Medulla oblongata (tissue), 1 donor: Measurements from ENCODE around the gene IQCN.
A peak's percentile ranks its signal among the peaks of the same experiment; 100 is the strongest.

Experiments used
- DNase-seq: peaks from one replicate; pipeline ENCODE4 v3.0.0-alpha.2; 2015; ENCODE audit errors: extremely low spot score

Gene IQCN

DNA sequence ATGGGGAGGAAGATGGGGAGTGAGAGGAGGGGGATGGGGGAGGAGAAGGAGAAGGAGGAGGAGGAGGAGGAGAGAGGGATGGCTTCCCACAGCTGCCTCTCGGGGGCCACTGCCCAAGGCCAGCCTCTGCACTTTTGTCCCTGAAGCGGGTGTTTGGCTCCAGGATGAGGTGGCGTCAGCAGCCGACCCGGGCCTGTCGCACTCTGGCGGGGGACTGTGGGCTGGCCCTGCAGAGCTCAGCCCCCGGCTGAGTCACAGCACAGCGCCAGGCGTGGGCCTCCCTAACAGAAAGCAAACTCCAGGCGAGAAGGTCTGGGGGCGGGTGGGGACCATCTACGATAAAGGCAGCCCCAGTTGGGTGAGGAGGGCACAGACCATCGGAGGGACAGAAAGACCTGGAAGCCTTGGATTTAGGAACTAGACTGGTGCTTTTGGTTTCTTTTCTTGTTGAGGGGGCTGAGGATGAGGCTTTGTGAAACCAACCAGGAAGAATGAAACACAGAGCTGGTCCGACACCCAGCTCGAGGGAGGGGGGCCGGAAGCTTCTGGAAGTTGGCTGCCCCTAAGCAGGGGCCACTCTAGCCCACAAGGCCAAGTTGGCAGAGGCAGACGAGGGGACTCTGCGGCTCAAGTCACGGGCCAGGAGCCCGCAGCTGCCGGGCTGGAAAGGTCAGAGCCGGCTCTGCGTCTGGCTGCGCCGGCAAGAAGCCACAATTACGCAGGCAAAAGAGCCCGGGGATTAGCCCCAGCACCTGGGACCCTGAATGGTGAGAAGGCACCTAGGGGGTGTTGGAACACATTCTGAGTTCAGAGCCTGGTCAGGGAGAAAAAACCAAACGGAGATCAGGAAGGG is 30.4 kb upstream of the IQCN start:
- DNase-seq = peak; percentile 84

DNA sequence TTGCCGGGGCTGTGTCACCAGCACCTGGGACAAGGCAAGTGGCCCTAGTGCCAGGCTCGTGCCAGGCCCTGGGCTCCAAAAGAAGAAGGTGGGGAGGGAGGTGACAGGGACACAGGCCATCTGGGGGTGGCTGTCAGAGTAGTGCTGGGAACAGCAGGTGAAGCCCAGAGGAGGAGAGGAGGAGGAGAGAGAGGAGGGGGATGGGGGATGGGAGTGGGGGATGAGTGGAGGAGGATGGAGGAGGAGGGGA is 29.9 kb upstream of the IQCN start:
- no peak for DNase-seq

DNA sequence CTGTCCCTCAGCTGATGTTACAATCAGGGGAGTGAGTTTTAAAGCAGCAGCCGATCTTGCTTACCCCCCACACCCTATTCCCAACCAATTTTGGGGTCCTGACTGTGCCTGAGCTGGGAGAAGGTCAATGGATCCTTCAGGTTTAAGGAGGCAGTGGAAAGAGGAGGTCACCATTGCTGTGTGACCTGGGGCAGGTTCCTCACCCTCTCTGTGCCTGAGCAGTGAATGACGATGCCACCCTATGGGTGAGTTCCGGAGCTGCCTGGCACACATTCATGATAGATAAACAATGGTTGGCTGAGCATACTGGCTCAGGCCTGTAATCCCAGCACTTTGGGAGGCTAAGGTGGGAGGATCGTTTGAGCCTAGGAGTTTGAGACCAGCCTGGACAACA is 27.5 kb upstream of the IQCN start:
- no peak for DNase-seq

DNA sequence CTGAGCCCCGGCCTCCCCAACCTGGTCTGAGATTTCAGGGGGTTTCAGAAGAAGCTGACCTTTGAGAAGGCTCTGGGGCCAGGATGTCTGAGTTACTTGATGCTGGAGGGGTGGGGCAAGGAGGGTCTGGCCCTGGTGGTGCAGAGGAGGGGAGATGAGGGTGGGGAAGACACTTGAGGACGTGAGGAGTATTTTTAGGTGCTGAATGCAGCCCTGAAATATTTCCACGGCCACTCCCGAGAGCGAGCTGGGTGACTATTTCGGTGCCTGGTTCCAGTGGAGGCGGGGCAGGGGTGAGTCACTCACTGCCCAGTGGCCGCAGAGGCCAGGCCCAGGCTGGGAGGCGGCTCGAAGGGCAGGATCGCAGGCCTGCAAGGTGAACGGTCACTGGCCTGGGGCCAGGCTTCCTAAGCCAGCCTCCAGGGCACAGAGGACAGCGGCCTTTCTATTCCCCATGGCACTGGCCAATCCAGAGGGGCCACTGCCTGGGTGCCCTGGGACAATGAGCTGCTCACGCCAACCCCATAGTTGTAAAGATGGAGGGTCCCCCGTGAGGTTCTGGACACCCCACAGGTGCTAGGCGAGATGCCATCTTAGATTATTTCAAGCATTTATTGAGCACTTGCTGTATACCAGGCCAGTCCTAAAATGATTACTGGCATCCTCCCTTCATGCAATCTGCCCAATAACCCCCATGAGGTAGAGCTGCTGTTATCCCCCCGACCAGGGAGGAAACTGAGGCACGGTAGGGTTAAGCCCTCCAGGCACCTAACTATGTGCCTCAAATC is 26.9 kb upstream of the IQCN start:
- no peak for DNase-seq

DNA sequence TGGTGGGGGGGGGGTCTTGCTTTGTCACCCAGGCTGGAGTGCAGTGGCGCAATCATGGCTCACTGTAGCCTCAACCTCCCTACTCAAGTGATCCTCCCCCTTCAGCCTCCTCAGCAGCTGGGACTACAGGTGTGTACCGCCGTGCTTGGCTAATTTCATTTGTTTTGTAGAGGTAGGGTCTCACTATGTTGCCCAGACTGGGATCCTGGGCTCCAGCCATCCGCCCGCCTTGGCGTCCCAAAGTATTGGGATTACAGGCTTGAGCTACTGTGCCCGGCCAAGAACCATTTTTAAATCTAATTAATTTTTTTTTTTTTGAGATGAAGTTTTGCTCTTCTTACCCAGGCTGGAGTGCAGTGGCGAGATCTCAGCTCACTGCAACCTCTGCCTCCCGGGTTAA is 25.4 kb upstream of the IQCN start:
- no peak for DNase-seq

DNA sequence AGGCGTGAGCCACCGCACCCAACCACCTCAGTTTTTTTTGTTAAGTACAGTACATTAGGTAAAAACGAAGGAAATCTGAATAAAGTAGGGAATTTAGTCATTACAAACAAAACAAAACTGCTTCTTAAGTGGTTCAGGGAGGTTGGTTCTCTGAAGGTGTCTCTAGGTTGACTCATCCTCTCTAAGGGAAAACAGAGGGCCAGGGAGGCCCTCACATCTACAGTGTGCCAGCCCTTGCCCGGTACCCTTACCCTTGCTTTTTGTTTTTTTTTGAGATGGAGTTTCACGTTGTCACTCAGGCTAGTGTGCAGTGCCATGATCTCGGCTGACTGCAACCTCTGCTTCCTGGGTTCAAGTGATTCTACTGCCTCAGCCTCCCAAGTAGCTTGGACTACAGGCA is 24.3 kb upstream of the IQCN start:
- no peak for DNase-seq

DNA sequence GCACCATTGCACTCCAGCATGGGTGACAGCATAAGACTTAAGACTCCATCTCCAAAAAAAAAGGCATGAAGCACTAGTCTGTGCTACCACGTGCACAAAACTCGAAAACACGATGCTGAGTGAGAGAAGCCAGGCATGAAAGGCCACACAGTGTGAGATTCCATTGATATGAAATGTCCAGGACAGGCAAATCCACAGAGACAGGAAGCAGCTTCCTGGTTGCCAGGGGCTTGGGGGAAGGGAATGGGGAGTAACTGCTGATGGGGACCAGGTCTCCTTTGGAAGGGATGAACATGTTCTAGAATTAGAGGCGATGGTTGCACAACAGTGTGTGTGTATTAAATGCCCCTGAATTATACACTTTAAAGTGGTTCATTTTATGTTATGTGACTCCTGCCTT is 23.1 kb upstream of the IQCN start:
- DNase-seq = no peak

DNA sequence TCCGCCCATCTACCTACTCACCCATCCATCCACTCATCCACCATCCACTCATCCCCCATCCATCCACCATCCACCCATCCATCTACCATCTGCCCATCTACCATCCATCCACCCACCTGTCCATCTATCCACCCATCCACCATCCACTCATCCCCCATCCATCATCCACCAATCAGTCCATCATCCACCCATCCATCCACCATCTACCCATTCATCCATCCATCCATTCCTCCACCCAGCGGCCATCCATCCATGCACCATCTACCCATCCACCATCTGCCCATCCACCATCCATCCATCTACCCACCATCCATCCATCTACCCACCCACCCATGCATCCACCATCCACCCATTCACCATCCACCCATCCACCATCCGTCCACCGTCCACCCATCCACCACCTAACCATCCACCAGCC is 20.8 kb upstream of the IQCN start:
- DNase-seq = no peak

DNA sequence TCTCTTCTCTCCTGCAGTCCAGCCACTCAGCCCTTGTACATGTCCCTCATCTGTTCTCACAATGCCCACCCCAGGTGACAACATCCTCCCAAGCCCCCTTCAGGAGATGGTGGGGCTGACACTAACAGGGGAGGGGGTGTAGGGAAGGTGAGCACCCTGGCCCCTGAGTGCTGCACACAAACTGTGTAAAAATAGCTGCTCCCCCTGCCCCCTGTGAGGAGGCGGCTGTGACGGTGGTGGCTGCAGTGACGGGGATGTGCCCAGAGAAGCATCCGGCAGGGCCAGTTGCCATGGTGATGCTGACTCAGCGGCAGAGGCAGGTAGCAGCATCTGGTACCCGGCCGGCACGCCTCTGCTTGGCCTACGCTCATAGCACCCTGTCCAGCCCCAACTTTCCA is 20.2 kb upstream of the IQCN start:
- DNase-seq = no peak

DNA sequence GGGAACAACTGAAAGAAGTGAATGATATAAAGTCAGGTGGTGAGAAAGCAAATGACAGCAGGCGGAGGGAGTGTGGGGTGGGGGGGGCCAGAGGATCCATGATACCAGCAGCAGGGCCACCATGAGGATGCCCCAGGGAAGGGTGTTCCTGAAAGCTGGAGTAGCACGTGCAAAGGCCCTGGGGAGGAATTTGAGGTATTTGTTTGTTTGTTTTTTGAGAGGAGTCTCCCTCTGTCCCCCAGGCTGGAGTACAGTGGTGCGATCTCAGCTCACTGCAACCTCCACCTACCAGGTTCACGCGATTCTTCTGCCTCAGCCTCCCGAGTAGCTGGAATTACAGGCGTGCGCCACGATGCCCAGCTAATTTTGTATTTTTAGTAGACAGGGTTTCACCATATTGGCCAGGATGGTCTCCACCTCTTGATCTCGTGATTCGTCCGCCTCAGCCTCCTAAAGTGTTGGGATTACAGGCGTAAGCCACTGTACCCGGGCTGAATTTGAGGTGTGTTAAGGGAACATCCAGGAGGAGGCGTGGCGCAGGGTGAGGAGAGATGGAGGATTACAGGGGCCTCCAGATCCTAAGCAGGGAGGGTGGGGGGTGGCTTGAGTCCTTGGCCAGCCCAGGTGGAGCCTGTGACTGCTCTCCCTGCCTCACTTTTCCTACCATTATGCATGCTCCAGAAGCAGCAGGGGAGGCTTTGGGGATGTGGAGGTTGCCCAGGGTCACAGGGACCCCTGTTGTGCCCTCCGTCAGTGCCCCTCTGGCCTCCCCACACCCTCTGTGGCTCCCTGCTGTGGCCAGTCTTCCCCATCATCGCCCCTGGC is 19.6 kb upstream of the IQCN start:
- no peak for DNase-seq

DNA sequence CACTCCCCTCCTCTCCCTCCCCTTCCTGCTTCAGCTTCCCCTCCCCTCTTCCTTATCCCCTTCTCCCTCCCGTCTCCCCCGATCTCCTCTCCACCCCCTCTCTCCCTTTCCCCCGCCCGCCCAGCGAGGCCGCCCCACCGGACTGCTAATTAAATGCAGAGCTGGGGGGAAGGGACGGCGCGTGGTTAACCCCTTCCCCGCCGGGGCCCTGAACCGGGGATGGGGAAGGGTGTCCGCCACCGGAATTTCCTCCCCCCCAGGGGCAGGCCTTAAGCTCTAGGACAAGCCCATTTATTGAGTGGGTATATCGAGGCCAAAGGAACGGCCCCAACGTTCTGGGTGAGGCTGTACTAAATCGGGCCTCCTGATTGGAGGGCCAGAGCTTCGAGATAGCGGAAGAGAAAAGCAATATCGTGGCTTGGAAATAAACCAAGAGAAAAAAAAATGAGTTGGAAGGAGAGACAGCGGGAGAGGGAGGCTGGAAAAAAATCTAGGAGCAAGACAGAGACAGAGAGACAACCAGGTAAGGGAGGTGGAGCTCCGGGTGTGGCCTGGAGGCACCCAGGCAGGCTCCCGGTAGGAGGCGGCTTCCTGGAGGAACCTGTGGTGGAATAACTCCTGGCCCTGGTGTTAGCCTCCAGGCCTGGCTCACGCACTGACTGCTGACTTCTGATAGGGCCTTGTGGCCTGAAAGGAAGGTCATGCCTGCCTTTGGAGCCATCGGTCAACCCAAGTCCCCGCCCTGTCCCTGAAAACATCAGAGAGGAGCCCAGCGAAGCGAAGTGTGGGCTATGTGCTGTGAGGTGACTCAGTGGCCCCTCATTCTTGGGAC is 18.8 kb upstream of the IQCN start:
- DNase-seq = peak; percentile 74

DNA sequence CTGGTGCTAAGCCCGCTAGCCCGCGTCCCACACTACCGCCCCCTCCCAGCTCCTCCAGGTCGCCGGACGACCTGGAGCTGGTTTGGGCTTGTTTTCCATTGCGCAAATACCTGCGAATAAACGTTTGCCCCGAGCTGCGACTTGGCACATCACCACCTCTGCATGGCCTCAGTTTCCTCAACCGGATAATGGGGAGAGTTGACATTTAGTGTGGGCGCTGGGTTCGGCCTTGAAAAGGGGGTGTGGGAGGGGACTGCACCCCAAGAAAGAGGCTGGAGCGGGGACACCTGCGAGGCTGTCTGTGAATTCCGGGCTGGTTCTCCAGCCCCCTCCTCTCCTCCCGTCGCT is 18.2 kb upstream of the IQCN start:
- DNase-seq = no peak

DNA sequence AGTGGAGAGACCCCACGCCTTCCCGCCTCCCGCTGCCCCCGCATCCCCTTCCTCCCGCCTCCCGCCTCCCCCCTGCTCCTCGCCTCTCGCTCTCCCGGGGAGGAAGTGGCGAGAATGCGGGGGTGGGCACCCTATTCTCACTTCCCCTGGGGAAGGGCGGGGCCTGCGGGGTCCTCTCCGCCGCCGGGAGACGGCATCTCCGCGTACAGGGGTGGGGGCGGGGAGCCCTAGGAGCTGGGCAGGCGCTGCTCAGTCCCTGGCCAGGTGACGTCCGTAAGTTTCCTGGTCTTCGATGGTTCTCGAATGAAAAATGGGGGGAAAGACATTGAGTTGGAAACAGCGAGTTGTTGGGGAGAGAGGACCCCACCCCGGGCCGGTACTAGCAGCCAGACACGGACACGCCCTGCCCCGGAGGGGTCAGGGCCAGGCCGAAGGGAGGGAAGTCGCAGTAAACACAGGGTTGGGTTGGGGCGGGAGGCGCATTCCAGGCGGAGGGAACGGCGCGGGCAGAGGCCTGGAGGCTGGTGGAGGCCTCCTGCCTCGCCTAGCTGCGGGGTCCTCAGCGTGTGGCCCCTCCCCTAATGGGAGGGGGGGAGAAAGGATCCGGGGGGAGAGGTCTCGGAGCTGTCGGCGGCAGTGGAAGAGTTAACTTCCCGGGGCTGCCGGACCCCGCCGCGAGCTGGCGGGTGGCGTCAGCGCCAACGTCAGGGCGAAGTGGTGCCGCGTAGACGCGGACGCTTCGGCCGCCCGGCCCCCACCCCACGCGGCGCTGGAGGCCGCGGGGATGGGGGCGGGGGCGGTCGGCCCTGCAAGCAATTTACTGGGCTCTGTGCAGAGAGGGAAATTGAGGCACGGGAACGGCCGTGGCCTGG is 17.6 kb upstream of the IQCN start:
- peak; percentile 90 for DNase-seq

DNA sequence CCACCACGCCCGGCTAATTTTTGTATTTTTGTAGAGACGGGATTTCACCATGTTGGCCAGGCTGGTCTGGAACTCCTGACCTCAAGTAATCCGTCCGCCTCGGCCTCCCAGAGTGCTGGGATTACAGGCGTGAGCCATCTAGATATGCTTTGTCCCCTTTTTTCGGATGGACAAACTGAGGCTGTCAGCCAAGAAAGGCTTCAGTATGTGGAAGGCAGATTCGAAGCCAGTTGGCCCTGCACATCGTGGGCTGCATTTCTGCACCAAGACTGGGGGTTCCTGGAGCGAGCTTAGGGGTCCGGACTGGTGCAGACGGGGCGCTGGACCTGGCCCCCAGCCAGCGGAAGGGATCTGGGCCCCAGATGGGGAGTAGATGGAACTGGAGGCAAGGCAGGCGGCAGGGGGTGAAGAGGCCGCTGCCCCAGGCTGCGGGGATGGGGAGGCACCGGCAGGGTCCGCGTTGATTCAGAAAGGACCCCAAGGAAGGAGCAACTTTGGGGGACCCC is 16.8 kb upstream of the IQCN start:
- no peak for DNase-seq

DNA sequence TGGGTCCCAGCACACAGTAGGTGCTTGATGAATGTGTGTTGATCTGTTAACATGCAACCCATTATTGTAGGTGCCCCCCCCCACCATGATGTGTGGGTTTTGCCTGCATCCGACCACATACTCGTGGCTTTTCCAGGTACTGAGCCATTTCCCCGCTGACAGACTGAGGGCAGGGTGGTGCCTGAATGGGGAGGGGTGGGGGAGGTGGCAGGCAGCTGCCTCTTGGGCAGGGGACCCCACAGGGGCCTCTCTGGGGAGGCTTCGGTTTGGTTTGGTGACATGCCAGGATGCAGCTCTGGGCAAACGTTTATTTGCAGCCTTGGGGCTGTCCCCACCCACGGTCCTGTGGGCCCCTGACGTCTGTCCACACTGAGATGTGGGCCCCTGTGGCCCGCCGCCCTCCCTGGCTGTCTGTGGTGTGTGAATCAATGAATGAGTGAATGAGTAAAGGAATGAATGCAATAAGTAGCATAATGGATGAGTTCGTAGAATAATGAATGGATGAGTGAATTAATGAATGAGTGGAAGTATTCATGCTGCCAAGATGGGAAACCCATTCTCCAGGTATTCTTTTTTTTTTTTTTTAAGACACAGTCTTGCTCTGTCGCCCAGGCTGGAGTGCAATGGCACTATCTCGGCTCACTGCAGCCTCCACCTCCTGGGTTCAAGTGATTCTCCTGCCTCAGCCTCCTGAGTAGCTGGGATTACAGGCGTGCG is 16.2 kb upstream of the IQCN start:
- DNase-seq = no peak

DNA sequence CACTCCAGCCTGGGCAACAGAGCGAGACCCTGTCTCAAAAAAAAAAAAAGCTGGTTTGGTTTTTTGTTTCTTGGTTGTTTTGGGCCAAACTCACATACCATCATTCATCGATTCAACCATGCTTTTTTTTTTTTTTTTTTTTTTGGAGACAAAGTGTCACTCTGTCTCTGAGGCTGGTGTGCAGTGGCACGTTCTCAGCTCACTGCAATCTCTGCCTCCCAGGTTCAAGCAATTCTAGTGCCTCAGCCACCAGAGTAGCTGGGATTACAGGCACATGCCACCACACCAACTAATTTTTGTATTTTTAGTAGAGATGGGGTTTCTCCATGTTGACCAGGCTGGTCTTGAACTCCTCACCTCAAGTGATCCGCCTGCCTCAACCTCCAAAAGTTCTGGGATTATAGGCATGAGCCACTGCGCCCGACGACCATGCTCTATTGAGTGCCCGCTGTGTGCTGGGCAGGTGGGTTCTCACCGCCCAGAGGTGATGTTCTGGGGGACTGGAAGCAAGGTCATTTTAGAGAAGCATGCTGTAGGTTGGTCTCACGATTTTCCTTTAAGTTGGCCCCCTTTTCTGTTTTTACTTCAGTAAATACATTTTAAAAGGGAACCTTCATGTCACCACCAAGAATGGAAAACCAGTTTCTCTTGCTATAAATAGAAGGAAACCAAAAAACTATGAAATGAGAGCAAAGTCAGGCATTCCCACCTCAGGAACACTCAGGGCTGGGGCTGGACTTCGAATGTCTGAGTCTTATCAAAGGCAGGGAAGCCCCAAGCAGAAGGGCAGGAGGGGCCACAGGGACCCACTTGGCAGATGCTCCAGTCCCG is 15.4 kb upstream of the IQCN start:
- DNase-seq = no peak

DNA sequence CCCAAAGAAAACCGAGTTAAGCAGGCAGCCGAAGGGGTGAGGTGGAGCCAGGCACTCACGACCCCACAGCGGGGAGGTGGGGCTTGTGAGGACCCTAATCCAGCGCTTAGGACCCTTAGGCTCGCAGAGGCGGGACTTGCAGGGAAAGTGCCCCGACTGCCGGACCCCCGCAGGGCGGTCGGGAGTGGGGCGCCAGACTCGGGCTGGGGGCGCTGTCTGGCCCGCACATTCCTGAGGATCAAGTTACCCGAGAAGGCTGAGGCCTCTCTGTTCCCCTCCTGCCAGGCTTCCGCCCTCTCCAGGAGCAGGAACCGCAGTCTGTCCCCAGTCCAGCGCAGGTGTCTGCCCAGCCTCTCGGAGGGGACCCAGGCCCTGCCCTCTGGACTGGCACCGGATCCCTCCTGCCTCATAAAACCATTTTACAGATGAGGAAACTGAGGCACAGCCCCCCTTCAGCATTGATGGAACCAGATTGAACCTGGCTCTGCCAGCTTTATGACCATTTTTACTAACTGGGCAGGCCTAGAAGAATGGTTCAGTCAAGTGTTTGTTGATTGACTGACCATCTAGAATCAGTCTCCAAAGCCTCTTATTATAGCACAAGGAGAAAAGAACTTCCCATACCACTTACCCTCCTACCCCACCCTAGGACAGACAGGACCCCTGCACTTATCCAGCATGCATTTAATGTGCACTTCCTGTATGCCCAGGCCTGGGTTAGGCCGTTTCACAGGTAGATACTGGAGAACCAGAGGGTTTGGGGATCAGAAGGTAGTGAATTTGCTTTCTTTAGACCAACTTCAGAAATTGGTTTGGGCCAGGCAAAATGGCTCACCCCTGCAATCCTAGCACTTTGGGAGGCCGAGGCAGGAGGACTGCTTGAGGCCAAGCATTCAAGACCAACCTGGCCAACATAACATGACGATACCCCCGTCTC is 13.9 kb upstream of the IQCN start:
- DNase-seq = no peak
